ENCODE results near the gene DFFB.

- no peak for TF ChIP-seq EZH2phosphoT487 (IDR thresholded peaks at IDR 0.05)
- TF ChIP-seq CTCF (IDR thresholded peaks at IDR 0.05) = no peak
Observed at GRCh38 chr1:3837685-3838084, 19.6 kb upstream of the DFFB start.

Measured in neural progenitor cell (in vitro differentiated cells).